WTC11 (cell line): ENCODE results near the gene TMX1.

ENCODE experiments used
- CTCF ChIP-seq: fragments of 200-600 bp; IDR thresholded peaks from 2 replicates; pipeline ENCODE4 v1.8.0; 2022; ENCODE audit warnings: antibody characterized with exemption
- ELF4 ChIP-seq: sonication (generic); formaldehyde crosslinking; IDR thresholded peaks from 2 replicates; pipeline ENCODE4 v1.8.1; 2022; ENCODE audit warnings: low read depth, mild to moderate bottlenecking, moderate library complexity, missing genetic modification reagents
- OVOL2 ChIP-seq: fragments of 250-450 bp; sonication (Bioruptor Pico); IDR thresholded peaks from 2 replicates; pipeline ENCODE4 v1.9.0; 2021; ENCODE audit warnings: mild to moderate bottlenecking, borderline replicate concordance
- ZBTB21 ChIP-seq: sonication (generic); formaldehyde crosslinking; IDR thresholded peaks from 2 replicates; pipeline ENCODE4 v1.8.1; 2023; ENCODE audit warnings: mild to moderate bottlenecking, missing genetic modification reagents, borderline replicate concordance

DNA sequence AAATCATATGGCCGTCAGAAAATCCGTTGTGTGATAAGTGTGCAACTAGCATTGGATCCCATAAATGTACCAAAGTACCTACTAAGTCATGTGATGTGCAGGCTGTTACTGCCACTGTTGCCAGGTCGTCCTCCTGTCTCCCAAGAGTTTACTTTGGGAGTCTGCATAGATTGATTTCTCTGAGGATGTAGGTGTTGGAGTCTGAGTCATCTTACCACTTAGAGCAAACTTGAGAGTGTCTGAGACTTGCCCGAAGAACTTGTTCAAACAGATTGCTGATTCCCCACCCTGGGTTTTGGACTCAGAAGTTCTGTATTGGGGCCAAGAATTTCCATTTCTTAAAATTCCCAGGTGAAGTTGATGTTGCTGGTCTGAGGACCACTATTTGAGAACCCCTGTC, 11.4 kb downstream of the TMX1 start:
- TF ChIP-seq CTCF (no peak), ZBTB21 (CRISPR knock-in tag) (no peak), OVOL2 (CRISPR knock-in tag) (no peak), ELF4 (CRISPR knock-in tag) (no peak)
